Epithelial cell of proximal tubule (primary cell): ENCODE measurements around the gene DPEP2. TPM values are rescaled to one million over a fixed set of nuclear protein-coding genes. Genes with fewer than 3 reads are reported as not detected.
"Not testable (repeated sequence)": the region's sequence is repeated elsewhere in the genome, so short reads cannot be mapped to it uniquely, and the experiment has no call there.

Source experiments
- DNase-seq: peaks from one replicate; pipeline ENCODE4 v3.0.0-alpha.2; 2011; ENCODE audit warnings: low read depth
- H3K4me3 ChIP-seq: 2 replicates; pipeline ENCODE4 v1.5.1; 2011; ENCODE audit warnings: low read depth, mild to moderate bottlenecking, low read length
- total RNA-seq: library from RNA; depleted of rRNA; stranded (reverse); fragments of >200 nt; gene quantifications from 2 replicates; pipeline ENCODE4 v1.2.3, GENCODE V29; 2015
- TF ChIP-seq, protein P1 (sequence below): conservative IDR thresholded peaks from 2 replicates; pipeline ENCODE4 v1.5.1; 2012; ENCODE audit warnings: low read depth, mild to moderate bottlenecking, low read length

Gene DPEP2
- total RNA-seq, 1 donor from 2014 or later, result not detected

DNA sequence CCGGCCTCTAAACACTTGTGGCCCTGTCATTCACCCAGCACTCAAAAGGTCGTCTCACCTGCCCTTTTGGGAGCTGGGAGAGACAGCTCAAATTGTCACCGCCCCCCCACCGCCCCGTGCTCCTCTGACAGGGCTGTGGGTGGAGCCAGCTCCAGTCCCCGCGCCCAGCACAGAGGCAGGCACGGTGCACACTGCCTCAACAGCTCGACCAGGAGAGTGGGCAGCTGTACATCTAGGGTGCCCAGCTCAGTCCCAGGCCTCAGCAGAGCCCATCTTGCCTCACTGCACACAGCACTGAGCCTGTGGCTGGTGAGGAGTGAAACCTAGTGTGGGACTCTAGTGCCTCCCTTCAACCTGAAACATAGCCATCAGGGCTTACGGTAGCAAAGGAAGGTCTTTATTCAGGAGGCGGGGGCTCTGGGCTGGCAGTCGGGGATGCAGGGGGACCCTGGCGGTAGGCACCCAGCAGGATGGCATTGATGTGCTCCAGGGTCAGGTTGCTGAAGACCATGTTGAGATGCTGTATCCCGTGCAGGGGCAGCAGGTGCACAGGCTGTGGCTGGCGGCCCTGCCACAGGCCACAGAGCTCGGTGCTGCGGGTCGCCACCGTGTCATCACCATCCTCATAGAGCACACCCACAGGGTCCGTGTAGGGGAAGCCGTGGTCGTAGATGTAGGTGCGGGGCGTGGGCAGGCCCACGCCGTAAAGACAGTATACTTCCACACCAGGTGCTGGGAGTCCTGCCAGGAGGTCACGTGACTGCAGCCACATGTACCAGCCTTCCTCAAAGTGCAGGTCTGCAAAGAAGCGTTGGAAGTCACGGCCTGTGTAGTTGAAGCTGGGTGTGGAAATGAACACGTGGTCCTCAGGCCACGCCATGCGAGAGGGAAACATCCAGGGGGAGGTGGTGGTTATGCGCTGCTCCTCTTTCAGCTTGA, 59.5 kb downstream of the DPEP2 start:
- TF ChIP-seq, protein P1, sequence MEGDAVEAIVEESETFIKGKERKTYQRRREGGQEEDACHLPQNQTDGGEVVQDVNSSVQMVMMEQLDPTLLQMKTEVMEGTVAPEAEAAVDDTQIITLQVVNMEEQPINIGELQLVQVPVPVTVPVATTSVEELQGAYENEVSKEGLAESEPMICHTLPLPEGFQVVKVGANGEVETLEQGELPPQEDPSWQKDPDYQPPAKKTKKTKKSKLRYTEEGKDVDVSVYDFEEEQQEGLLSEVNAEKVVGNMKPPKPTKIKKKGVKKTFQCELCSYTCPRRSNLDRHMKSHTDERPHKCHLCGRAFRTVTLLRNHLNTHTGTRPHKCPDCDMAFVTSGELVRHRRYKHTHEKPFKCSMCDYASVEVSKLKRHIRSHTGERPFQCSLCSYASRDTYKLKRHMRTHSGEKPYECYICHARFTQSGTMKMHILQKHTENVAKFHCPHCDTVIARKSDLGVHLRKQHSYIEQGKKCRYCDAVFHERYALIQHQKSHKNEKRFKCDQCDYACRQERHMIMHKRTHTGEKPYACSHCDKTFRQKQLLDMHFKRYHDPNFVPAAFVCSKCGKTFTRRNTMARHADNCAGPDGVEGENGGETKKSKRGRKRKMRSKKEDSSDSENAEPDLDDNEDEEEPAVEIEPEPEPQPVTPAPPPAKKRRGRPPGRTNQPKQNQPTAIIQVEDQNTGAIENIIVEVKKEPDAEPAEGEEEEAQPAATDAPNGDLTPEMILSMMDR, result no peak
- no peak for DNase-seq
- H3K4me3 ChIP-seq, result no peak overlapping the region

- H3K4me3 ChIP-seq, DNase-seq: not testable (repeated sequence)
These were observed 61.6 kb downstream of the DPEP2 start for GRCh38 chr16:67937713-67938112.

Other genes starting within 250 kb of the DPEP2 start
- 4.0 and 5.3 TPM in 2 replicates for gene RANBP10, start 192.9 kb downstream of the DPEP2 start, total RNA-seq
- 0.07 and 0.52 TPM in 2 replicates for gene TSNAXIP1, start 192.6 kb downstream of the DPEP2 start, total RNA-seq
- gene THAP11, start 157.2 kb downstream of the DPEP2 start, total RNA-seq, result 33.7 and 45.7 TPM in 2 replicates
- 219 and 549 TPM in 2 replicates for gene NUTF2, start 152.6 kb downstream of the DPEP2 start, total RNA-seq
- gene CENPT, start 151.8 kb downstream of the DPEP2 start, total RNA-seq, result 36.3 and 40.4 TPM in 2 replicates
- gene EDC4, start 126.4 kb downstream of the DPEP2 start, total RNA-seq, result 61.1 and 61.2 TPM in 2 replicates
- 0.46 TPM in 1 of 2 replicates, not detected in the other for gene NRN1L, start 114.6 kb downstream of the DPEP2 start, total RNA-seq
- gene PSKH1, start 106.2 kb downstream of the DPEP2 start, total RNA-seq, result 6.7 and 8.1 TPM in 2 replicates
- gene CTRL, start 67.6 kb downstream of the DPEP2 start, total RNA-seq, result 1.6 and 2.1 TPM in 2 replicates
- 54.1 and 58.1 TPM in 2 replicates for gene PSMB10, start 62.6 kb downstream of the DPEP2 start, total RNA-seq
- 7.5 TPM in 2 replicates for gene LCAT, start 55.4 kb downstream of the DPEP2 start, total RNA-seq
- 46.8 and 50.7 TPM in 2 replicates for gene SLC12A4, start 30.8 kb downstream of the DPEP2 start, total RNA-seq
- gene DPEP3, start 19.0 kb downstream of the DPEP2 start, total RNA-seq, result not detected in 2 replicates
- gene DPEP2NB, start 16.4 kb upstream of the DPEP2 start, total RNA-seq, result not detected in 2 replicates
- 5.3 and 11.8 TPM in 2 replicates for gene DDX28, start 23.7 kb upstream of the DPEP2 start, total RNA-seq
- gene DUS2, start 23.8 kb upstream of the DPEP2 start, total RNA-seq, result 20.9 and 28.5 TPM in 2 replicates
- 15.8 and 24.7 TPM in 2 replicates for gene NFATC3, start 85.9 kb upstream of the DPEP2 start, total RNA-seq
- gene ESRP2, start 236.6 kb upstream of the DPEP2 start, total RNA-seq, result 25.5 and 26.7 TPM in 2 replicates
- gene PLA2G15, start 245.9 kb upstream of the DPEP2 start, total RNA-seq, result 17.1 and 18.7 TPM in 2 replicates